Mammary epithelial cell (primary cell): ENCODE data around the gene KPNB1.

Source experiments
- CTCF ChIP-seq, 2 donors: IDR thresholded peaks in 1 of 2; conservative IDR thresholded peaks in 1 of 2; 2 replicates each; pipeline ENCODE4 v1.5.1; 2011 to 2012; ENCODE audit warnings: inconsistent platforms in 2 of 2, low read length in 2 of 2, mild to moderate bottlenecking in 2 of 2, control low read depth in 1 of 2, low read depth in 1 of 2; ENCODE audit not compliant: insufficient read depth in 1 of 2; ENCODE audit errors: extremely low read depth in 1 of 2
- EZH2 ChIP-seq: IDR thresholded peaks from 2 replicates; pipeline ENCODE4 v1.6.1; 2012; ENCODE audit warnings: low read length, inconsistent platforms, borderline replicate concordance

- TF ChIP-seq EZH2 = no peak
- no peak for TF ChIP-seq CTCF (conservative IDR thresholded peaks at IDR 0.05 in 1 of 2, IDR thresholded peaks at IDR 0.05 in 1 of 2; ENCODE audit: extremely low read depth in 1 of 2, insufficient read depth in 1 of 2, low read depth in 1 of 2, low read length in 2 of 2)
These were observed 28.5 kb downstream of the KPNB1 start for GRCh38 chr17:47678196-47678595.
